IPS DF 6.9 (cell line): Measurements from ENCODE around the gene CHURC1.

Experiments used
- DNase-seq: peaks from one replicate; pipeline ENCODE4 v3.0.0-alpha.2; 2013; ENCODE audit warnings: low read depth, low spot score
- H3K27ac ChIP-seq: one replicate; pipeline ENCODE4 v1.5.1; 2013; ENCODE audit warnings: low read length, control low read depth
- H3K27me3 ChIP-seq: 2 replicates; pipeline ENCODE4 v1.6.1; 2013; ENCODE audit warnings: mild to moderate bottlenecking, low read length; ENCODE audit not compliant: control insufficient read depth, insufficient read depth
- H3K36me3 ChIP-seq: 2 replicates; pipeline ENCODE4 v1.6.1; 2013; ENCODE audit warnings: low read length; ENCODE audit not compliant: control insufficient read depth, insufficient read depth
- H3K4me1 ChIP-seq: 2 replicates; pipeline ENCODE4 v1.6.1; 2013; ENCODE audit warnings: low read length; ENCODE audit not compliant: control insufficient read depth, insufficient read depth
- H3K4me3 ChIP-seq: 2 replicates; pipeline ENCODE4 v1.5.1; 2013; ENCODE audit warnings: mild to moderate bottlenecking, low read length
- H3K9me3 ChIP-seq: 2 replicates; pipeline ENCODE4 v1.6.1; 2013; ENCODE audit warnings: low read length, inconsistent platforms; ENCODE audit not compliant: control insufficient read depth, insufficient read depth
- WGBS: extraction: QIAGEN DNeasy Blood & Tissue Kit; methylation state at CpG from one replicate; pipeline ENCODE4 v1.1.7; 2013; ENCODE audit warnings: mixed read lengths, missing lambda C conversion rate; ENCODE audit not compliant: insufficient read length, insufficient coverage; 5-methylcytosine and 5-hydroxymethylcytosine counted together

The CHURC1 gene

DNA sequence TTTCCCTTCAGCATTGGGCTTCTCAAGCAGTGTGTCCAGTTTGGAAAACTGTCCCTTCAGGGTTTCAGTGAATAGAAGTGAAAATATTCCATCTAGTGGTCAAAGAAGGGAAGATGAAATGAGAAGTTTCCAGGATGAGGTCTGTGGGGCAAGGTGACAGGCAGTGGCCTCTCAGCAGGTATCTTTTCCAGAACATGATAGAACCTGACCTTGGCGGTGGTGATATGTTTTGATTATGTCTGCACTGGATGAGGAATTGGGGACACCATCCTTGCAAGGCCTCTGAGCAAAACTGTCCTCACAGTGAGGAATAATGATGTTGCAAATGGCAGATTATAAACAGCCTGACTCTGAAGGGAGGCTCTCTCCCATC is 23.6 kb downstream of the CHURC1 start:
- no peaks in the 10 kb centered on the region for H3K9me3 ChIP-seq
- H3K4me3 ChIP-seq, result no peak overlapping the region
- peaks cover 3% of the 10 kb centered on the region for H3K4me1 ChIP-seq
- no peak overlapping the region for H3K27ac ChIP-seq
- DNase-seq, result no peak
- no peaks in the 10 kb centered on the region for H3K27me3 ChIP-seq
- H3K36me3 ChIP-seq, result no peaks in the 10 kb centered on the region
- WGBS, result no CpG with 5 or more reads among the region's 1 CpG

GRCh38 chr14:64938972-64939816 is 24.9 kb downstream of the CHURC1 start:
- Histone ChIP-seq H3K27me3 (no peaks in the 10 kb centered on the region), H3K9me3 (no peaks in the 10 kb centered on the region), H3K4me3 (no peak overlapping the region), H3K4me1 (peaks cover 3% of the 10 kb centered on the region), H3K27ac (no peak overlapping the region), H3K36me3 (no peaks in the 10 kb centered on the region)
- DNase-seq, result no peak
- no CpG with 5 or more reads among the region's 17 CpGs for WGBS

DNA sequence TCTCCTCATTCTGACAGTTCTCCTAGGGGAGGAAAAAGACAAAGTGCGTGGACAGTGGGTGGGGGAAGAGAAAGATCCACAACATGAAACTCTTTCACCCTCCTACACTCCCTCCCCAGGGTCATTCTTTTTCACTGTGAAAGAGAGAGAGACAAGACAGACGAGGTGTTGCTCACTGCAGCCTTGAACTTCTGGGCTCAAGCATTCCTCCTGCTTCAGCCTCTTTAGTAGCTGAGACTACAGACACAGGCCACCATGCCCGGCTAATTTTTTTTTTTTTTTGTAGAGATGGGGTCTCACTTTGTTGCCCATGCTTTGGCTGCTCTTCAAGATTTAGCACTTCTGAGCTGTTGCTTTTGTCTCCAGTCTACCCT is 25.5 kb downstream of the CHURC1 start:
- Histone ChIP-seq H3K27ac (no peak overlapping the region), H3K9me3 (no peaks in the 10 kb centered on the region), H3K4me3 (no peak overlapping the region), H3K27me3 (no peaks in the 10 kb centered on the region), H3K4me1 (peaks cover 3% of the 10 kb centered on the region), H3K36me3 (no peaks in the 10 kb centered on the region)
- no peak for DNase-seq
- no CpG with 5 or more reads among the region's 3 CpGs for WGBS

GRCh38 chr14:64940336-64940910 is 26.2 kb downstream of the CHURC1 start:
- H3K4me3 ChIP-seq, result no peak overlapping the region
- WGBS, result no CpG with 5 or more reads among the region's 3 CpGs
- no peak overlapping the region for H3K27ac ChIP-seq
- no peak for DNase-seq
- no peaks in the 10 kb centered on the region for H3K36me3 ChIP-seq
- H3K4me1 ChIP-seq, result peaks cover 3% of the 10 kb centered on the region
- H3K27me3 ChIP-seq, result no peaks in the 10 kb centered on the region
- H3K9me3 ChIP-seq, result no peaks in the 10 kb centered on the region

GRCh38 chr14:64942531-64943111 is 28.4 kb downstream of the CHURC1 start, which contains the start of gene GPX2:
TSS of gene GPX2 (minus strand) at chr14:64942745. CDS start at chr14:64942726, 19 bp downstream.
- Histone ChIP-seq H3K36me3 (0 out of 2 replicates have a peak, but pooled peaks cover under 1% of the 10 kb centered on the region), H3K4me3 (no peak within 1 kb of the TSS), H3K4me1 (peaks cover 3% of the 10 kb centered on the region), H3K27me3 (no peaks in the 10 kb centered on the region), H3K27ac (no peak within 1 kb of the TSS), H3K9me3 (no peaks in the 10 kb centered on the region)
- WGBS, result no CpG with 5 or more reads among the region's 13 CpGs
- no peak for DNase-seq

GRCh38 chr14:64943556-64943955 is 29.3 kb downstream of the CHURC1 start:
- no CpG with 5 or more reads among the region's 6 CpGs for WGBS
- no peak for DNase-seq
- H3K27me3 ChIP-seq, result no peaks in the 10 kb centered on the region
- no peak overlapping the region for H3K27ac ChIP-seq
- no peak overlapping the region for H3K4me3 ChIP-seq
- peaks cover 3% of the 10 kb centered on the region for H3K4me1 ChIP-seq
- H3K36me3 ChIP-seq, result peaks cover 9% of the 10 kb centered on the region; the same call in 1 of the 2 replicates
- no peaks in the 10 kb centered on the region for H3K9me3 ChIP-seq

DNA sequence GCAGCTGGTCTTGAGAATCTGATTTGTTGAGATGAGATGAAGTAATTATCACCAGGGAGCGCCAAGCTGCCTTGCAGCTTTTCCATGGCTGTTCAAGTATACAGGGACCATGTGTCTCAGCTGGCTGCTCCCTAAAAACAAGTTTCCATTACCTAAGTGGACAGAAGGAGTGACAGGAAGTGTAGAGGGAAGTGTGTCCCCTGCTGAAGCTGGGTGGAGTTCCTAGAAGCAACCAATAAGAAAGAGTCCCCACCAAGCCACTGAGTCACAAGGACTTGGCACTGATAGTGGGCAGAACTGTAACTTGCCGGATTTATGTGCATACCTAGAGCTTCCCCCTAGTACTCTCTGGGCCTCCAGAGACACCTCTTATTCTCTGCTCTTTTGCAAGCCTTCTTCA is 29.8 kb downstream of the CHURC1 start:
- Histone ChIP-seq H3K36me3 (peaks cover 10% of the 10 kb centered on the region; the same call in 1 of the 2 replicates), H3K4me1 (peaks cover 3% of the 10 kb centered on the region), H3K4me3 (no peak overlapping the region), H3K27ac (no peak overlapping the region), H3K27me3 (no peaks in the 10 kb centered on the region), H3K9me3 (no peaks in the 10 kb centered on the region)
- no CpG with 5 or more reads among the region's 2 CpGs for WGBS
- DNase-seq, result no peak

- Histone ChIP-seq H3K4me3 (no peak overlapping the region), H3K9me3 (no peaks in the 10 kb centered on the region), H3K27me3 (no peaks in the 10 kb centered on the region), H3K4me1 (peaks cover 3% of the 10 kb centered on the region), H3K36me3 (peaks cover 10% of the 10 kb centered on the region; the same call in 1 of the 2 replicates), H3K27ac (no peak overlapping the region)
- no CpG with 5 or more reads among the region's 4 CpGs for WGBS
- DNase-seq, result no peak
Observed at GRCh38 chr14:64944861-64945260, 30.6 kb downstream of the CHURC1 start.

- no peak for DNase-seq
- Histone ChIP-seq H3K4me1 (peaks cover 3% of the 10 kb centered on the region), H3K4me3 (no peak overlapping the region), H3K9me3 (no peaks in the 10 kb centered on the region), H3K27me3 (no peaks in the 10 kb centered on the region), H3K27ac (no peak overlapping the region), H3K36me3 (peaks cover 14% of the 10 kb centered on the region)
- no CpG with 5 or more reads among the region's 12 CpGs for WGBS
Observed at GRCh38 chr14:64945431-64946178, 31.4 kb downstream of the CHURC1 start.
